ENCODE data around the gene ZNF397. TPM values are rescaled to one million over a fixed set of nuclear protein-coding genes. Genes with fewer than 3 reads are reported as not detected.

ZNF397 gene
- total and polyA plus RNA-seq, 2 experiments from 2014 or later = 5.2 to 22.0 TPM

DNA sequence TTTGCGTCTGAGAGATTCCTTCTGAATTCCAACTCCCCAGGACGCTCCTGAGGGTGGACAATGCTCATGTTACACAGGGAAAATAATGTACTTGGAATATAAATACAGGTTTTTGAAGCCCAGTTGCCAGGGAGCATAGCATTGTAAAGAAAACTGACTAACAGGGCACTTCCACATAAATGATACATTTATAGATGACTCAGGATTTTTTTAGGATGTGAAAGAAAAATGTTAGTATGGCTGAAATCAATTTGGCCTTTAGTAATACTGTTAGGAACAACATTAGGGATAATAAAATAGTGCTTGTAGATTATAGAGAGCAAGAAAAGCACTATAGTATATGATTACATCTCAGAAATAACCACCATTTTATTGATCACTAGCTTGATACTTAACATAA, 23.6 kb downstream of the ZNF397 start:
- no peaks in the 10 kb centered on the region for H3K4me1 ChIP-seq (ENCODE audit: insufficient read depth)
- H3K4me3 ChIP-seq = no peak overlapping the region
- no peak for TF ChIP-seq EZH2 (IDR thresholded peaks at IDR 0.05; ENCODE audit: borderline replicate concordance)
- no peak for TF ChIP-seq EZH2phosphoT487 (IDR thresholded peaks at IDR 0.05; ENCODE audit: low read depth, severe bottlenecking, unreplicated experiment)
- TF ChIP-seq, protein P1, sequence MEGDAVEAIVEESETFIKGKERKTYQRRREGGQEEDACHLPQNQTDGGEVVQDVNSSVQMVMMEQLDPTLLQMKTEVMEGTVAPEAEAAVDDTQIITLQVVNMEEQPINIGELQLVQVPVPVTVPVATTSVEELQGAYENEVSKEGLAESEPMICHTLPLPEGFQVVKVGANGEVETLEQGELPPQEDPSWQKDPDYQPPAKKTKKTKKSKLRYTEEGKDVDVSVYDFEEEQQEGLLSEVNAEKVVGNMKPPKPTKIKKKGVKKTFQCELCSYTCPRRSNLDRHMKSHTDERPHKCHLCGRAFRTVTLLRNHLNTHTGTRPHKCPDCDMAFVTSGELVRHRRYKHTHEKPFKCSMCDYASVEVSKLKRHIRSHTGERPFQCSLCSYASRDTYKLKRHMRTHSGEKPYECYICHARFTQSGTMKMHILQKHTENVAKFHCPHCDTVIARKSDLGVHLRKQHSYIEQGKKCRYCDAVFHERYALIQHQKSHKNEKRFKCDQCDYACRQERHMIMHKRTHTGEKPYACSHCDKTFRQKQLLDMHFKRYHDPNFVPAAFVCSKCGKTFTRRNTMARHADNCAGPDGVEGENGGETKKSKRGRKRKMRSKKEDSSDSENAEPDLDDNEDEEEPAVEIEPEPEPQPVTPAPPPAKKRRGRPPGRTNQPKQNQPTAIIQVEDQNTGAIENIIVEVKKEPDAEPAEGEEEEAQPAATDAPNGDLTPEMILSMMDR (IDR thresholded peaks at IDR 0.05; ENCODE audit: poor library complexity) = no peak
- H3K36me3 ChIP-seq (replicated peaks; ENCODE audit: insufficient read depth, low read depth) = no peaks in the 10 kb centered on the region
- no peaks in the 10 kb centered on the region for H3K9me2 ChIP-seq (replicated peaks; ENCODE audit: insufficient read depth)
- H3K79me2 ChIP-seq = no peaks in the 10 kb centered on the region
- H2AFZ ChIP-seq = no peak overlapping the region
- H4K20me1 ChIP-seq (ENCODE audit: insufficient read depth, poor library complexity, severe bottlenecking) = no peaks in the 10 kb centered on the region
- DNase-seq (ENCODE audit: low spot score) = no peak
- H3K4me2 ChIP-seq = no peak overlapping the region
- H3K9me3 ChIP-seq (ENCODE audit: low read depth) = no peaks in the 10 kb centered on the region
- H3K27me3 ChIP-seq = no peaks in the 10 kb centered on the region
- WGBS (ENCODE audit: low lambda C conversion rate, missing lambda C conversion rate) = 85% methylated on average over 2 of the region's 2 CpGs
- no peak overlapping the region for H3K27ac ChIP-seq

DNA sequence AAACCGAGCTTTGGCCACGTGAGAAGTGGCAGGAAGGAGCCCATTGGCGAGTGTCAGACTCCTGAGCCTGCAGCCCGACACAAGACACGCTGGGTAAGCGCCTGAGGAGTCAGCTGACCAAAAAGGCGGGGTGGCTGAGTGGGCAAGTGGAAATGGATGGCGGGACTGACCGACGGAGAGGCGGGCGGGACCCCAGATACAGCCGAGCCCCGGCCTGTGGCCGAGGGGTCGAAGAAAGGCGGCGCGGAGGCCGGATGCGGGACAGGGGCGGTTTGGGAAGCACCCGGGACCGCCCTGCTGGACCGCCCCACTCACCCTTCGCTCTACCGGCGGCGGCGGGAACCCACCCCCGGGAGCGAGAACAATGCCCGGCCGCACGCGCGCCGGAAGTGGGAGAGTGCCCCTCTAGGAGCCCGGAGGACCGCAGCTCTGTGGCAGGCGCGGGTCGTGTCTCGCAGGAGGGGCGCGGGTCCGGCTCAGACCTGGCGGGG, 26.4 kb downstream of the ZNF397 start:
- Histone ChIP-seq H3K9me3 (ENCODE audit: low read depth) (no peaks in the 10 kb centered on the region), H3K79me2 (no peaks in the 10 kb centered on the region), H3K27me3 (no peaks in the 10 kb centered on the region), H4K20me1 (ENCODE audit: insufficient read depth, poor library complexity, severe bottlenecking) (no peaks in the 10 kb centered on the region), H3K4me2 (no peak overlapping the region), H3K4me3 (no peak overlapping the region), H3K36me3 (replicated peaks; ENCODE audit: insufficient read depth, low read depth) (no peaks in the 10 kb centered on the region), H3K4me1 (ENCODE audit: insufficient read depth) (no peaks in the 10 kb centered on the region), H3K27ac (no peak overlapping the region), H3K9me2 (replicated peaks; ENCODE audit: insufficient read depth) (no peaks in the 10 kb centered on the region), H2AFZ (no peak overlapping the region)
- TF ChIP-seq EZH2 (IDR thresholded peaks at IDR 0.05; ENCODE audit: borderline replicate concordance) = no peak
- no peak for TF ChIP-seq EZH2phosphoT487 (IDR thresholded peaks at IDR 0.05; ENCODE audit: low read depth, severe bottlenecking, unreplicated experiment)
- TF ChIP-seq, protein P1 (IDR thresholded peaks at IDR 0.05; ENCODE audit: poor library complexity) = no peak
- no peak for DNase-seq (ENCODE audit: low spot score)
- 98% methylated on average over 32 of the region's 48 CpGs for WGBS (ENCODE audit: low lambda C conversion rate, missing lambda C conversion rate)

DNA sequence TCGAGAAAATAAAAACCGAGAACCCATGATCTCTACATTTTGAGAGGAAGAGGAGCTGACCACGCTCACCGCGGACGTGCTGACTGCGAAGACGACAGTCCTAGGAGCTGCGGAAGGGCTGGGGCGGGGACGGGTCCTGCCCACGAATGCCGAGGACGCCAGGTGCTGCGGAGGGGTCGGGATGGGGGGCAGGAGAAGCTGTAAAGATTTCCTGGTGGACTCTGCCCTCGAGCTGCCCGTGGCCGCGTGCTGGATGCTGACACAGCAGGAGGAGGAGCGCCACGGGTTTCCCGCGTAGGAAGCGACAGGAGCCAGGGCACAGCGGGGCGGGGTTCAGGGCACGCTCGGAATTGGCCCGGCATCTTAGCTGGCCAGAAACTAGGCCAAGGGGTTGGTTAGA, 27.0 kb downstream of the ZNF397 start:
- Histone ChIP-seq H3K27ac (no peak overlapping the region), H3K4me3 (no peak overlapping the region), H3K9me2 (replicated peaks; ENCODE audit: insufficient read depth) (no peaks in the 10 kb centered on the region), H4K20me1 (ENCODE audit: insufficient read depth, poor library complexity, severe bottlenecking) (no peaks in the 10 kb centered on the region), H3K36me3 (replicated peaks; ENCODE audit: insufficient read depth, low read depth) (no peaks in the 10 kb centered on the region), H3K9me3 (ENCODE audit: low read depth) (no peaks in the 10 kb centered on the region), H3K4me1 (ENCODE audit: insufficient read depth) (no peaks in the 10 kb centered on the region), H3K4me2 (no peak overlapping the region), H2AFZ (no peak overlapping the region), H3K79me2 (no peaks in the 10 kb centered on the region), H3K27me3 (no peaks in the 10 kb centered on the region)
- WGBS (ENCODE audit: low lambda C conversion rate, missing lambda C conversion rate) = 95% methylated on average over 30 of the region's 30 CpGs
- TF ChIP-seq EZH2phosphoT487 (IDR thresholded peaks at IDR 0.05; ENCODE audit: low read depth, severe bottlenecking, unreplicated experiment) = no peak
- DNase-seq (ENCODE audit: low spot score) = no peak

DNA sequence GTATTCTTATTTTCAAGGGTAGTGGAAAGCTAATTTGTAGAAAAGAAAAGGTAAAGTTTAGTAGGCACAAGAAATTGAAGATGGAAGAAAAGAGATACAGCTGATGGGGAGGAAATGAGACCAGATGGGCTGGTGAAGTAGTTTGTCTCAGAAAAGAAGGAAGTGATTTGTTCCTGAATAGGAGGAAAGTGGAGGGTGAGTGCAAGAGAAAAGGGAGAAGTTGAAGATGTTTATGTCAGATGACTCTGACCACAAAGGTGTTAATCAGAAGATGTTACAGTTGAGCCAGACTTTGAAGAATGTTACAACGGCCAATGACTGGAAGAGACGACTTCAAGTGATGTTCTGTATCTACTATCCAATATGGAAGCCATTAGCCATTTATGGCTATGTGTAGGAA, 28.0 kb downstream of the ZNF397 start:
- no peak overlapping the region for H3K27ac ChIP-seq
- TF ChIP-seq, protein P1 (IDR thresholded peaks at IDR 0.05; ENCODE audit: poor library complexity) = no peak
- TF ChIP-seq EZH2phosphoT487 (IDR thresholded peaks at IDR 0.05; ENCODE audit: low read depth, severe bottlenecking, unreplicated experiment) (no peak), EZH2 (IDR thresholded peaks at IDR 0.05; ENCODE audit: borderline replicate concordance) (no peak)
- WGBS (ENCODE audit: low lambda C conversion rate, missing lambda C conversion rate) = 96% methylated on average over 2 of the region's 2 CpGs

More for the DNA sequence above, 28.0 kb downstream of the ZNF397 start:
- H3K4me3 ChIP-seq = no peak overlapping the region
- H3K9me2 ChIP-seq (replicated peaks; ENCODE audit: insufficient read depth) = no peaks in the 10 kb centered on the region
- no peak overlapping the region for H3K4me2 ChIP-seq
- H3K79me2 ChIP-seq = no peaks in the 10 kb centered on the region
- H3K4me1 ChIP-seq (ENCODE audit: insufficient read depth) = no peaks in the 10 kb centered on the region
- no peak for DNase-seq (ENCODE audit: low spot score)
- no peaks in the 10 kb centered on the region for H3K27me3 ChIP-seq
- no peaks in the 10 kb centered on the region for H3K9me3 ChIP-seq (ENCODE audit: low read depth)
- H4K20me1 ChIP-seq (ENCODE audit: insufficient read depth, poor library complexity, severe bottlenecking) = no peaks in the 10 kb centered on the region
- H3K36me3 ChIP-seq (replicated peaks; ENCODE audit: insufficient read depth, low read depth) = no peaks in the 10 kb centered on the region
- no peak overlapping the region for H2AFZ ChIP-seq

Measured in hepatocyte (in vitro differentiated cells).